ES-I3 (cell line): ENCODE data around the gene NT5DC1.

Experiments
- H3K36me3 ChIP-seq: 2 replicates; pipeline ENCODE4 v1.6.1; 2013; ENCODE audit warnings: mild to moderate bottlenecking, low read length, control low read depth, moderate library complexity; ENCODE audit not compliant: insufficient read depth
- H3K4me1 ChIP-seq: 2 replicates; pipeline ENCODE4 v1.6.1; 2013; ENCODE audit warnings: mild to moderate bottlenecking, control low read depth, low read length; ENCODE audit not compliant: insufficient read depth
- H3K9ac ChIP-seq: 2 replicates; pipeline ENCODE4 v1.6.1; 2013; ENCODE audit warnings: low read depth, mild to moderate bottlenecking, low read length, moderate library complexity
- H3K9me3 ChIP-seq: 2 replicates; pipeline ENCODE4 v1.6.1; 2013; ENCODE audit warnings: mild to moderate bottlenecking, low read length, moderate library complexity; ENCODE audit not compliant: control insufficient read depth, insufficient read depth

NT5DC1 gene

GRCh38 chr6:116102873-116103272 is 2.2 kb downstream of the NT5DC1 start:
- Histone ChIP-seq H3K36me3 (no peaks in the 10 kb centered on the region), H3K9ac (no peak overlapping the region), H3K9me3 (no peaks in the 10 kb centered on the region), H3K4me1 (0 out of 2 replicates have a peak, but pooled peaks cover 15% of the 10 kb centered on the region)

DNA sequence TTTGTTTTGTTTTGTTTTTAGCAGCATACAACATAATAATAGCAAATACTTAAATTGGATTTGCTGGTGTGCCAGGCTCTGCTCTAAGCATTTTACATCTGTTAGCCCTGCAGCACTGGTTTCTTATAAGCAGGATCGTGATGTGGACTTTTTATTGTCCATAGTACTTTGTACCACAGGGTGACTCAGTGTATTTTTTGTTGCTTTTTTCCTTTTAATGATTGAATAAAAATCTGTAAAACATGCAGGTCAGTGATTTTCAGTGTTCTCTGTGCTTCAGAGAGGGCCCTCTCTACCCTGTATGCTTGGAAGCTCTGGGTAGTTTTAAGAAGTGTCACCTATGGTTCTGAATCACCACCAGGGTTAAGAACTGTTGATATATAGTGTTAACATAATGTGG is 4.0 kb downstream of the NT5DC1 start:
- Histone ChIP-seq H3K9me3 (no peaks in the 10 kb centered on the region), H3K36me3 (no peaks in the 10 kb centered on the region; the same call in 1 of the 2 replicates), H3K9ac (no peak overlapping the region), H3K4me1 (0 out of 2 replicates have a peak, but pooled peaks cover 19% of the 10 kb centered on the region)

GRCh38 chr6:116105247-116105646 is 4.6 kb downstream of the NT5DC1 start:
- H3K36me3 ChIP-seq = no peaks in the 10 kb centered on the region; the same call in 1 of the 2 replicates
- no peak overlapping the region for H3K9ac ChIP-seq
- H3K9me3 ChIP-seq = no peaks in the 10 kb centered on the region
- 0 out of 2 replicates have a peak, but pooled peaks cover 19% of the 10 kb centered on the region for H3K4me1 ChIP-seq

GRCh38 chr6:116106146-116106545 is 5.5 kb downstream of the NT5DC1 start:
- Histone ChIP-seq H3K36me3 (no peaks in the 10 kb centered on the region; the same call in 1 of the 2 replicates), H3K9me3 (no peaks in the 10 kb centered on the region), H3K9ac (no peak overlapping the region), H3K4me1 (0 out of 2 replicates have a peak, but pooled peaks cover 19% of the 10 kb centered on the region)

- no peaks in the 10 kb centered on the region; the same call in 1 of the 2 replicates for H3K36me3 ChIP-seq
- H3K9ac ChIP-seq = no peak overlapping the region
- H3K4me1 ChIP-seq = 0 out of 2 replicates have a peak, but pooled peaks cover 8% of the 10 kb centered on the region
- no peaks in the 10 kb centered on the region for H3K9me3 ChIP-seq
Observed at GRCh38 chr6:116108836-116109235, 8.2 kb downstream of the NT5DC1 start.

DNA sequence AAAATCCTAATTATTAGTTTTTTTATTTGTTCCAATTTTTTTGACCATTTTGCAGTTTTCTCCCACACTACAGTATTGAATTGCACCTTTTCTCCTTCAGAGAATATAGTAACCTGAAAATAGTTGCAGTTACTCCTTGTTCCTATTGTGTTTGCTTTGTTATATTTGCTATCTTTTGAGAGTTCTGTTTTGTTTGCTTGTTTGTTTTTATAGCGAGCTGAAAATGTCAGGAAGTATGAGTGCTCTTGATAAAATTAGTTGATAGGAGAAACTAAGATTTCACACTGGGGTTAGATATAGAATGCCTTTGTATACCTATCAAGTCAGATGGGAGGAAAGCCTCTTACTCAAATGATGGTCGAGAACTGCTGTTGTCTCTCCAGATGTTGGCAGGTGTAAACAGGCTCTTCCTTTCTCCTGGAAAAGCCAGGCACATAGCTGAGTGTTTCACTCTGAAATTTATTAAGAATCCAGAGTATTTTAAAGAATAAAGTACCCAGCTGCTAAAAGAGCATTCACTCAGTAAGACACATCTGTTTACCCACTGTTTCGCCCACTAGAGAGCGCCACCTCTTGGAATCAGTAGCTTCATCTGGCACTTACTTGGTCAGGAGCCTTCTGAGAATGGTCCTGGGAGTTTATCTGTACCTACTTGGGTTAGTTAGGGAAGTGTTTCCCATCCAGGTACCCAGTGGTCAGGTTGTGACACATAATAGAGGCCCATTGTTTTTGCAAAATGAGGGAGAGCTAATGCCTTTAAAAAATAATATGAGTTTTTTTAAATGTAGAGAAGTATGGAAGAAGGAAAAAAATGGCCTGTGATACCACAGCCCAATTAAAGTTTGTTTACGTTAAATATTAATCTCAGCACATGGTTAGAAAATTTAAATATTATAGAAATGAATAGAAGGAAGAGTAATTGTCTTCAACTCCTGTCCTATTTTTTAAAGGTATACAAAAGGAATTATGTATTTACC is 11.2 kb downstream of the NT5DC1 start:
- Histone ChIP-seq H3K4me1 (0 out of 2 replicates have a peak, but pooled peaks cover 4% of the 10 kb centered on the region), H3K9ac (no peak overlapping the region), H3K9me3 (no peaks in the 10 kb centered on the region), H3K36me3 (no peaks in the 10 kb centered on the region; the same call in 1 of the 2 replicates)

DNA sequence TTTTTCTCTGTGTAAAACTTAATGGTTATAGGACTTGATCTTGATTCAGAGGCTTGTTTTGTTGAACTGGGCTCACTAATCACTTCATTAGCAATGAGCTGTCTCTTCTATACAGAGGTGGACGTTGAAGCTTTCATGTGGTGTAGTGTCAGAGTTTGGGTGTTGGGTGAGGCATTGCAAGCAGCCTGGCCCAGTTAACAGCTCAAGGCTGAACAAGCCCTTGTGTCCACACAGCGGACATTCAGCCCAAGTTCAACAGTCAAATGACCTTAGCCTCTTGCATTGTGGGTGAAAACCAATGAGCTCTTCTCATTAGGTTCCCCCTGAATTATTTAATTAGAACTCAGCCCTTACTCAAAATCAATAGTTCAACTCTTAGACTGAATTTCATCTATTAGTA is 12.7 kb downstream of the NT5DC1 start:
- Histone ChIP-seq H3K9me3 (no peaks in the 10 kb centered on the region), H3K4me1 (0 out of 2 replicates have a peak, but pooled peaks cover 4% of the 10 kb centered on the region), H3K36me3 (no peaks in the 10 kb centered on the region; the same call in 1 of the 2 replicates), H3K9ac (no peak overlapping the region)

- Histone ChIP-seq H3K9ac (no peak overlapping the region), H3K4me1 (no peaks in the 10 kb centered on the region), H3K36me3 (no peaks in the 10 kb centered on the region), H3K9me3 (no peaks in the 10 kb centered on the region)
Observed at GRCh38 chr6:116115781-116116180, 15.1 kb downstream of the NT5DC1 start.

GRCh38 chr6:116118608-116119007 is 18.0 kb downstream of the NT5DC1 start:
- Histone ChIP-seq H3K36me3 (no peaks in the 10 kb centered on the region), H3K9ac (no peak overlapping the region), H3K4me1 (no peaks in the 10 kb centered on the region), H3K9me3 (no peaks in the 10 kb centered on the region)

GRCh38 chr6:116120430-116120829 is 19.8 kb downstream of the NT5DC1 start:
- no peak overlapping the region for H3K9ac ChIP-seq
- H3K9me3 ChIP-seq = no peaks in the 10 kb centered on the region
- no peaks in the 10 kb centered on the region for H3K36me3 ChIP-seq
- H3K4me1 ChIP-seq = no peaks in the 10 kb centered on the region

DNA sequence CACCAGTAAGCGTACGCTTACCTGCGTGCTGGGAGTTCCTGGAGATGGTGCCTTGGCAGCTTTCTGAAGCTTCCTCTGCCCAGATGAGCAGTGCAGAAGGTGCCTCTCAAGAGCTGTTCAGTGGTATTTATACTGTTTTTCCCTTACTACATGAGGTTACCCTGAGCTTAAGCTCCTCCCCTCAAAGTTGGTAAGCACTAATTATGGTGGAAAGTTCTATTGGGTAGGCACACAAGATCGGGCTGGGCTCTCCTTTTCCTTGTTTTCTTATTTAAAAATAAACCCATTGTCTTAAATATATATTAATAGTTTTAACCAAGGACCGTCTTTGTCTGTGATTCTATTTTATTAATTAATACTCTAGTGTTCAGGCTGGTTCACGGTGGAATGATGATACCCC is 25.4 kb downstream of the NT5DC1 start, which contains the start of gene COL10A1:
COL10A1 (minus strand) TSS at position 101 of the 400 bp plus-strand sequence. CDS start 640 bp downstream, outside the sequence.
- Histone ChIP-seq H3K9me3 (no peaks in the 10 kb centered on the region), H3K9ac (no peak within 1 kb of the TSS), H3K4me1 (no peaks in the 10 kb centered on the region), H3K36me3 (no peaks in the 10 kb centered on the region)

GRCh38 chr6:116127771-116128493 is 27.3 kb downstream of the NT5DC1 start:
- Histone ChIP-seq H3K36me3 (no peaks in the 10 kb centered on the region), H3K9me3 (no peaks in the 10 kb centered on the region), H3K4me1 (peaks cover 1% of the 10 kb centered on the region; the same call in 1 of the 2 replicates), H3K9ac (no peak overlapping the region)

GRCh38 chr6:116133453-116133852 is 32.8 kb downstream of the NT5DC1 start:
- Histone ChIP-seq H3K9ac (no peak overlapping the region), H3K4me1 (peaks cover 7% of the 10 kb centered on the region; the same call in 1 of the 2 replicates), H3K36me3 (0 out of 2 replicates have a peak, but pooled peaks cover 2% of the 10 kb centered on the region), H3K9me3 (no peaks in the 10 kb centered on the region)

- Histone ChIP-seq H3K4me1 (peaks cover 7% of the 10 kb centered on the region; the same call in 1 of the 2 replicates), H3K9ac (no peak overlapping the region), H3K9me3 (no peaks in the 10 kb centered on the region), H3K36me3 (0 out of 2 replicates have a peak, but pooled peaks cover 2% of the 10 kb centered on the region)
Observed at GRCh38 chr6:116136373-116136772, 35.7 kb downstream of the NT5DC1 start.
